Activated CD4-positive, alpha-beta T cell treated with anti-CD3 and anti-CD28 coated beads, Interleukin-2, Interleukin-6, amounts not matched to agents 100 ng/mL and 50 ng/mL, durations not matched to agents 16 hours and 8 hours (primary cell): ENCODE measurements around the gene MTMR3.
"Not testable (repeated sequence)": the region's sequence is repeated elsewhere in the genome, so short reads cannot be mapped to it uniquely, and the experiment has no call there.

Experiments
- DNase-seq: peaks from one replicate; pipeline ENCODE4 v3.0.0-alpha.2; 2020

MTMR3 gene

GRCh38 chr22:29972121-29972520 is 89.1 kb downstream of the MTMR3 start:
- DNase-seq: no peak

- no peak for DNase-seq
Measured at GRCh38 chr22:29973269-29973668, 90.3 kb downstream of the MTMR3 start.

GRCh38 chr22:29973680-29974079 is 90.7 kb downstream of the MTMR3 start:
- not testable (repeated sequence) for DNase-seq

GRCh38 chr22:29975494-29975893 is 92.5 kb downstream of the MTMR3 start:
- no peak for DNase-seq

GRCh38 chr22:29977107-29977506 is 94.1 kb downstream of the MTMR3 start:
- no peak for DNase-seq

GRCh38 chr22:29979777-29980321 is 96.9 kb downstream of the MTMR3 start:
- DNase-seq: no peak

GRCh38 chr22:29983296-29983917 is 100.4 kb downstream of the MTMR3 start:
- no peak for DNase-seq

- DNase-seq: no peak
Measured at GRCh38 chr22:29985912-29986311, 102.9 kb downstream of the MTMR3 start.

GRCh38 chr22:29987137-29987536 is 104.2 kb downstream of the MTMR3 start:
- DNase-seq: peak; percentile 26

- no peak for DNase-seq
Measured at GRCh38 chr22:29988719-29989118, 105.7 kb downstream of the MTMR3 start.

- no peak for DNase-seq
Measured at GRCh38 chr22:29989446-29989845, 106.5 kb downstream of the MTMR3 start.

GRCh38 chr22:29992341-29993275 is 109.6 kb downstream of the MTMR3 start:
- DNase-seq: no peak

GRCh38 chr22:29994027-29994715 is 111.2 kb downstream of the MTMR3 start:
- DNase-seq: no peak

GRCh38 chr22:29994943-29995342 is 112.0 kb downstream of the MTMR3 start:
- no peak for DNase-seq

- no peak for DNase-seq
Measured at GRCh38 chr22:29997107-29997506, 114.1 kb downstream of the MTMR3 start.

GRCh38 chr22:29997516-29997915 is 114.5 kb downstream of the MTMR3 start:
- DNase-seq: no peak

- no peak for DNase-seq
Measured at GRCh38 chr22:29998627-29999384, 115.8 kb downstream of the MTMR3 start.

GRCh38 chr22:30000566-30000965 is 117.6 kb downstream of the MTMR3 start:
- no peak for DNase-seq

- no peak for DNase-seq
Measured at GRCh38 chr22:30001459-30001858, 118.5 kb downstream of the MTMR3 start.

- DNase-seq: no peak
Measured at GRCh38 chr22:30002861-30003486, 120.0 kb downstream of the MTMR3 start.

- DNase-seq: no peak
Measured at GRCh38 chr22:30004101-30004500, 121.1 kb downstream of the MTMR3 start.

- DNase-seq: no peak
Measured at GRCh38 chr22:30004694-30005093, 121.7 kb downstream of the MTMR3 start.
